GM13977 (cell line): ENCODE measurements around the gene ZNF135.

Experiments
- DNase-seq: peaks from one replicate; pipeline ENCODE4 v3.0.0; 2012; ENCODE audit warnings: low spot score
- CTCF ChIP-seq: IDR thresholded peaks from 2 replicates; pipeline ENCODE4 v1.5.1; 2012; ENCODE audit warnings: mild to moderate bottlenecking, control low read depth; ENCODE audit not compliant: insufficient read depth; ENCODE audit errors: extremely low read depth, missing control alignments
- in situ Hi-C: fragments of 300-500 bp; cut with MboI; formaldehyde crosslinking; loops from one replicate; pipeline ENCODE4 v1.12.0; 2022; ENCODE audit warnings: low sequenced_read_pairs, low pct_unique_long_range_greater_than_20kb, mixed read lengths, inconsistent platforms; ENCODE audit not compliant: unreplicated experiment

The ZNF135 gene

GRCh38 chr19:58045411-58046050 is 13.6 kb upstream of the ZNF135 start:
- in situ Hi-C loops: no loop called here
- TF ChIP-seq CTCF: no peak
- no peak for DNase-seq

- no peak for DNase-seq
- TF ChIP-seq CTCF: no peak
- in situ Hi-C loops: no loop called here
Observed at GRCh38 chr19:58046856-58047255, 12.2 kb upstream of the ZNF135 start.

GRCh38 chr19:58047672-58048071 is 11.4 kb upstream of the ZNF135 start:
- DNase-seq: no peak
- no peak for TF ChIP-seq CTCF
- in situ Hi-C loops: no loop called here

- in situ Hi-C loops: no loop called here
- no peak for DNase-seq
- TF ChIP-seq CTCF: no peak
Observed at GRCh38 chr19:58052256-58052655, 6.8 kb upstream of the ZNF135 start.

- in situ Hi-C loops: no loop called here
- DNase-seq: peak; percentile 22
- no peak for TF ChIP-seq CTCF
Observed at GRCh38 chr19:58053480-58054156, 5.5 kb upstream of the ZNF135 start.

GRCh38 chr19:58054901-58055874 is 3.9 kb upstream of the ZNF135 start:
- in situ Hi-C loops: no loop called here
- TF ChIP-seq CTCF: no peak
- peak; percentile 26 for DNase-seq
